Natural killer cell (primary cell): ENCODE data around the gene ARL15. TPM values are rescaled to one million over a fixed set of nuclear protein-coding genes. Genes with fewer than 3 reads are reported as not detected.

Source experiments
- ATAC-seq, 3 donors: fragments of 150-1000 bp in 2 of 3; fragments of 200-7000 bp in 1 of 3; cut with Tn5 transposase; 1 replicate in 1 of 3; 2 replicates in 2 of 3; pipeline ENCODE4 v1.10.0; 2021; ENCODE audit warnings: mild to moderate bottlenecking in 2 of 3, moderate library complexity in 2 of 3
- DNase-seq, 2 donors: peaks; one replicate each; pipeline versions ENCODE4 v3.0.0 to v3.0.0-alpha.2; 2013 to 2021; ENCODE audit warnings: mixed read lengths in 1 of 2
- H3K27ac ChIP-seq: one replicate; pipeline ENCODE4 v1.5.1; 2013; ENCODE audit warnings: mild to moderate bottlenecking, low read length
- H3K27me3 ChIP-seq: one replicate; pipeline ENCODE4 v1.6.1; 2013; ENCODE audit warnings: low read length; ENCODE audit not compliant: control insufficient read depth, insufficient read depth
- H3K36me3 ChIP-seq: one replicate; pipeline ENCODE4 v1.6.1; 2013; ENCODE audit warnings: low read length; ENCODE audit not compliant: control insufficient read depth, insufficient read depth
- H3K4me1 ChIP-seq: one replicate; pipeline ENCODE4 v1.6.1; 2013; ENCODE audit warnings: low read length; ENCODE audit not compliant: control insufficient read depth, insufficient read depth
- H3K4me3 ChIP-seq: one replicate; pipeline ENCODE4 v1.5.1; 2013; ENCODE audit warnings: low read length
- H3K9me3 ChIP-seq: one replicate; pipeline ENCODE4 v1.6.1; 2013; ENCODE audit warnings: low read length; ENCODE audit not compliant: control insufficient read depth, insufficient read depth
- H3K27ac Mint-ChIP-seq, 2 donors: one replicate each; pipeline ENCODE4 v1.8.0; 2022; ENCODE audit warnings: mild to moderate bottlenecking in 2 of 2, mixed read lengths in 2 of 2, moderate library complexity in 1 of 2
- H3K27me3 Mint-ChIP-seq, 2 donors: one replicate each; pipeline ENCODE4 v1.8.0; 2022; ENCODE audit warnings: low read depth in 2 of 2, mixed read lengths in 2 of 2
- H3K36me3 Mint-ChIP-seq: one replicate; pipeline ENCODE4 v1.8.0; 2022; ENCODE audit warnings: mixed read lengths
- H3K4me1 Mint-ChIP-seq, 2 donors: one replicate each; pipeline ENCODE4 v1.8.0; 2022; ENCODE audit warnings: mixed read lengths in 2 of 2
- H3K4me3 Mint-ChIP-seq: one replicate; pipeline ENCODE4 v1.8.0; 2022; ENCODE audit warnings: mild to moderate bottlenecking, moderate library complexity, mixed read lengths
- H3K9me3 Mint-ChIP-seq, 2 donors: one replicate each; pipeline ENCODE4 v1.8.0; 2022; ENCODE audit warnings: mixed read lengths in 2 of 2
- WGBS: methylation state at CpG from one replicate; pipeline ENCODE4 v1.1.7; 2013; ENCODE audit warnings: missing lambda C conversion rate; ENCODE audit not compliant: insufficient coverage; 5-methylcytosine and 5-hydroxymethylcytosine counted together
- intact Hi-C: fragments of 100-400 bp; cut with micrococcal nuclease; formaldehyde crosslinking; loops from one replicate; pipeline ENCODE4 v1.14.2; 2022
- total RNA-seq, 4 donors: library from RNA; stranded (reverse); fragments of 120-200 nt in 1 of 4; gene quantifications; one replicate each; pipeline versions ENCODE4 v1.2.3 to v1.2.4, GENCODE V29; 2013 to 2022
- TF ChIP-seq, protein P1 (sequence below): fragments of 200-600 bp; IDR thresholded peaks from one replicate; pipeline ENCODE4 v1.8.0; 2022; ENCODE audit warnings: antibody characterized with exemption

The ARL15 gene
- total RNA-seq, 3 donors from 2014 or later (not counting 1 experiment from before 2014, with no cell fraction given) = 28.9 to 35.1 (median 33.1) TPM

DNA sequence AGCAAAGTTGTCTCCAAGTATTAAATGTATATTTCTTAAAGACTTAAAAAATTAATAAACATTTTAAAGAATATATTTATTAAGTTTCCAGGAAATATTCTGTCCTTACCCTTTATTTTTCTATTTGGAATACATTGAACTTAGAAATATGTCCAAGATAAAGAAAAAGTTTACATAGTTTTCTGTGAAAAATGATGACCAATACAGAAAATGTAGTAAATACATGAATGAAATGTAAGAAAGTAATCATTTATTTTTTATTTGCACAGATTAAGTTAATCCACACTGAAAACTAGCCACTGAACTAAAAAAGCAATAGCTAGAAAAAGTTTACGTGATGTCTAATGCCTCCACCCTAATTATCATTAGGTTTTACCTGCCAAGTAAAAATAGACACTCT, 273.2 kb downstream of the ARL15 start:
- Histone ChIP-seq H3K27ac (no peak overlapping the region), H3K4me3 (no peak overlapping the region), H3K36me3 (no peaks in the 10 kb centered on the region), H3K4me1 (no peaks in the 10 kb centered on the region), H3K9me3 (no peaks in the 10 kb centered on the region), H3K27me3 (no peaks in the 10 kb centered on the region)
- intact Hi-C loops = no loop called here
- ATAC-seq (no peak), DNase-seq (no peak)
- TF ChIP-seq, protein P1, sequence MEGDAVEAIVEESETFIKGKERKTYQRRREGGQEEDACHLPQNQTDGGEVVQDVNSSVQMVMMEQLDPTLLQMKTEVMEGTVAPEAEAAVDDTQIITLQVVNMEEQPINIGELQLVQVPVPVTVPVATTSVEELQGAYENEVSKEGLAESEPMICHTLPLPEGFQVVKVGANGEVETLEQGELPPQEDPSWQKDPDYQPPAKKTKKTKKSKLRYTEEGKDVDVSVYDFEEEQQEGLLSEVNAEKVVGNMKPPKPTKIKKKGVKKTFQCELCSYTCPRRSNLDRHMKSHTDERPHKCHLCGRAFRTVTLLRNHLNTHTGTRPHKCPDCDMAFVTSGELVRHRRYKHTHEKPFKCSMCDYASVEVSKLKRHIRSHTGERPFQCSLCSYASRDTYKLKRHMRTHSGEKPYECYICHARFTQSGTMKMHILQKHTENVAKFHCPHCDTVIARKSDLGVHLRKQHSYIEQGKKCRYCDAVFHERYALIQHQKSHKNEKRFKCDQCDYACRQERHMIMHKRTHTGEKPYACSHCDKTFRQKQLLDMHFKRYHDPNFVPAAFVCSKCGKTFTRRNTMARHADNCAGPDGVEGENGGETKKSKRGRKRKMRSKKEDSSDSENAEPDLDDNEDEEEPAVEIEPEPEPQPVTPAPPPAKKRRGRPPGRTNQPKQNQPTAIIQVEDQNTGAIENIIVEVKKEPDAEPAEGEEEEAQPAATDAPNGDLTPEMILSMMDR = no peak
- no peaks in the 10 kb centered on the region for H3K9me3 Mint-ChIP-seq
- H3K27me3 Mint-ChIP-seq = no peaks in the 10 kb centered on the region
- no peaks in the 10 kb centered on the region for H3K36me3 Mint-ChIP-seq
- no peak overlapping the region for H3K4me3 Mint-ChIP-seq
- 100% methylated on average over 1 of the region's 1 CpG for WGBS
- no peak overlapping the region for H3K27ac Mint-ChIP-seq
- no peaks in the 10 kb centered on the region for H3K4me1 Mint-ChIP-seq

DNA sequence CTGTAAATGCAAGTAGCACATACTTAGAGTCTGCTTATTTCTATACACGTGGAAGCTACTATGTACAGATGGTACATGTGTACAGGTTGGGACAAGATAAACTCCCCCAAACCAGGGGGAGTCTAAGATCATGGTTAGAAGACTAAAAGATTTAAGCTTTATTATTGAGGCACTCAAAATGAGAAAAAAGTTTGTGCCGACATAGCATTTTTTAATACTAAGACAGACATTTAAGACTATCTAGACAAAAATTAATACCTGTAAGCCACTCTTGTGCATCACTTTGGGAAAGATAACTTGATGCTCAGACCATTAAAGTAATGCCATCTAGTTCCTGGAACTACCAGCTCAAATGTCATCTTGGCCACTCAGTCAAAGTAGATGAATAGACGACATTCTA, 279.4 kb downstream of the ARL15 start:
- H3K27me3 ChIP-seq = no peaks in the 10 kb centered on the region
- no peaks in the 10 kb centered on the region for H3K27me3 Mint-ChIP-seq
- H3K36me3 ChIP-seq = no peaks in the 10 kb centered on the region
- DNase-seq (no peak), ATAC-seq (no peak)
- no peaks in the 10 kb centered on the region for H3K4me1 ChIP-seq
- H3K27ac Mint-ChIP-seq = no peak overlapping the region
- TF ChIP-seq, protein P1 = no peak
- no peak overlapping the region for H3K4me3 Mint-ChIP-seq
- no peaks in the 10 kb centered on the region for H3K9me3 ChIP-seq
- no peaks in the 10 kb centered on the region for H3K9me3 Mint-ChIP-seq
- 100% methylated on average over 2 of the region's 3 CpGs for WGBS
- intact Hi-C loops = no loop called here
- H3K4me1 Mint-ChIP-seq = no peaks in the 10 kb centered on the region
- H3K36me3 Mint-ChIP-seq = no peaks in the 10 kb centered on the region
- no peak overlapping the region for H3K4me3 ChIP-seq
- H3K27ac ChIP-seq = no peak overlapping the region

DNA sequence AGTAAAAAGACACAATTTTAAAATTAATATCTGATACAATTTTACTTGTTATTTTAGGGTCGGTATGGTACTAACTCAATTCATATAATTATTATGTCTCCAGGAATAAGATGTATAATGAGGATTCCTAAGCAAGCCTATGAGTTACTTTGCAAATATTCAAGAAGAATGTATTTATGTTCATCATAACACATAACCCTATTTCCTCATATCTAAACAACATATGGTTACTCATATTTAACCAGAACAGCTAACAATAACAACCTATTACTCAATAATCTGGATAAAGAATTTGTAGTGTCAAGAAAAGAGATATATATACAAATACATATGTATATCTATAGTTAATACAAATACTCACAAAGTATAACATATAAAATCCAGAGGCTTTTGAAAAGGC, 285.9 kb downstream of the ARL15 start:
- WGBS = no CpG with 5 or more reads among the region's 1 CpG
- peaks cover 4% of the 10 kb centered on the region for H3K4me1 ChIP-seq
- H3K4me3 Mint-ChIP-seq = no peak overlapping the region
- no peaks in the 10 kb centered on the region for H3K36me3 ChIP-seq
- no peaks in the 10 kb centered on the region for H3K27me3 Mint-ChIP-seq
- no peaks in the 10 kb centered on the region for H3K36me3 Mint-ChIP-seq
- H3K9me3 Mint-ChIP-seq = no peaks in the 10 kb centered on the region
- no peak overlapping the region for H3K27ac ChIP-seq
- ATAC-seq (no peak), DNase-seq (no peak)
- no peak overlapping the region for H3K4me3 ChIP-seq
- intact Hi-C loops = no loop called here
- H3K4me1 Mint-ChIP-seq = peaks cover 26 to 32% of the 10 kb centered on the region in 2 donors
- H3K27ac Mint-ChIP-seq = no peak overlapping the region
- no peaks in the 10 kb centered on the region for H3K9me3 ChIP-seq
- H3K27me3 ChIP-seq = no peaks in the 10 kb centered on the region
- TF ChIP-seq, protein P1 = no peak

DNA sequence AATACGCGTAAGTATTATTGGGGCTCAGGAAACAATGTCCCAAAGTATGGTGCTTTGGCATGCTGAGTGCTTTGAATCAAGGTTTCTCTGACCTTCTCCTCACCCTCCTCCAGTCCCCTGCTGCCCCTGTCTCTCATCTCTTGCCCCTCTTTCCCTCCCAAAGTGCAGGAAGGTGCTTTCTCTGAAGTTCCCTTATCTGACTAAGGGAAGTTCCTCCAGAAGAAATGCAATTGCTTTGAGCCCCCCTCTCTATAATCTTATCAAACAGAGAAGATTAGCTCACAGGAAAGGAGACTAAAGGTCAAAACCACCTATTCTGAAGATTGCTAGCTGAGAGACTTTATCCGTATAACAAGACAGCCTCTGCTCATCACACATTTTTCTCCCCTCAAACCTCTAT, 288.1 kb downstream of the ARL15 start:
- 75% methylated on average over 3 of the region's 3 CpGs for whole genome bisulfite sequencing

More for the DNA sequence above, 288.1 kb downstream of the ARL15 start:
- Histone ChIP-seq H3K4me3 (no peak overlapping the region), H3K27ac (no peak overlapping the region), H3K9me3 (no peaks in the 10 kb centered on the region), H3K4me1 (peaks cover 4% of the 10 kb centered on the region), H3K36me3 (no peaks in the 10 kb centered on the region), H3K27me3 (no peaks in the 10 kb centered on the region)
- H3K4me3 Mint-ChIP-seq = peak overlapping the region; percentile 65
- DNase-seq (no peak), ATAC-seq (peak in 1 of 3 donors; percentile 34)
- TF ChIP-seq, protein P1 = no peak
- H3K36me3 Mint-ChIP-seq = no peaks in the 10 kb centered on the region
- H3K27ac Mint-ChIP-seq = peak overlapping the region; percentile 41 to 62
- peaks cover 26 to 38% of the 10 kb centered on the region in 2 donors for H3K4me1 Mint-ChIP-seq
- intact Hi-C loops = no loop called here
- no peaks in the 10 kb centered on the region for H3K27me3 Mint-ChIP-seq
- no peaks in the 10 kb centered on the region for H3K9me3 Mint-ChIP-seq
